Activated gamma-delta T cell treated with Interleukin-2 at 50 U/mL for 16 hours (primary cell): ENCODE measurements around the gene PITPNC1.

Experiments
- DNase-seq: peaks from one replicate; pipeline ENCODE4 v3.0.0-alpha.2; 2020

The PITPNC1 gene

DNA sequence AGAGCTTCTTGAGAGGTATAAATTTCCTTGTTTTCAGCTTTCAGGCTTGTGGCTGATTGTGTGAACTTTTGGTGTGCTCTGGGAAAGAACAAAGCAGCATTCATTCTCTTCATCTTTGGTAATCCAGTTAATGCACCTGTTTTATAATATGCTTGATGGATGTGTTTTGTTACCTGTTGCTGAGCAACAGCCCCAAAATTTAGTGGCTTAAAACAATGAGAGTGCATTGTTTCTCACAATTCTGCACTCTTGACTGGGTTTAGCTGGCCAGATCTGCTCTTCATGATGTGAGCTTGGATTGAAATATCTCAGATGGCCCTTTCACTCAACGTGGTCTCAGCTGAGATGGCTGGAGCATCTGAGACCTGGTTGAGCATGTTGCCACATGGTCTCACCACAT lies 281.9 kb downstream of the PITPNC1 start:
- no peak for DNase-seq

GRCh38 chr17:67662712-67663111 lies 285.6 kb downstream of the PITPNC1 start:
- DNase-seq, result no peak

- no peak for DNase-seq
Measured at GRCh38 chr17:67663457-67663856, 286.4 kb downstream of the PITPNC1 start.

GRCh38 chr17:67666028-67666427 lies 288.9 kb downstream of the PITPNC1 start:
- no peak for DNase-seq

- DNase-seq, result no peak
Measured at GRCh38 chr17:67666710-67667109, 289.6 kb downstream of the PITPNC1 start.

GRCh38 chr17:67671493-67671892 lies 294.4 kb downstream of the PITPNC1 start:
- DNase-seq, result no peak

- DNase-seq, result no peak
Measured at GRCh38 chr17:67672592-67673335, 295.7 kb downstream of the PITPNC1 start.

DNA sequence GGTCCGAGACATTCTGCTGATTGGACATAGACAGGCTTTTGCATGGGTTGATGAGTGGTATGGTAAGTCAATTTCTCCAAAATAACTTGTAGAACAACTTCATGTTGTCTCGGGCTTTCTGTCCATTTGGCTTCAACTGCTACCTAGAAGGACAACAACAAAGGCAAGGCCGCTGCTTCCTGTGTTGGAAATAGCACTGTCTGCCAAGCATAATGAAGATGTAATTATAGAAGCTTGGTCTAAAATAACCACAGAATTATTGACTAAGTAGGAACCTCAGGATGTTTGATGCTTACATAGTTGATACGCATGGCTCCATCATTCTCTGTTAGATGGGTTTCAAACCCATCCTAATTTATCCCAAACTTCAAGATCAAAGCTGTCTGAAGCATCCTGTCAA lies 298.4 kb downstream of the PITPNC1 start:
- DNase-seq, result no peak

DNA sequence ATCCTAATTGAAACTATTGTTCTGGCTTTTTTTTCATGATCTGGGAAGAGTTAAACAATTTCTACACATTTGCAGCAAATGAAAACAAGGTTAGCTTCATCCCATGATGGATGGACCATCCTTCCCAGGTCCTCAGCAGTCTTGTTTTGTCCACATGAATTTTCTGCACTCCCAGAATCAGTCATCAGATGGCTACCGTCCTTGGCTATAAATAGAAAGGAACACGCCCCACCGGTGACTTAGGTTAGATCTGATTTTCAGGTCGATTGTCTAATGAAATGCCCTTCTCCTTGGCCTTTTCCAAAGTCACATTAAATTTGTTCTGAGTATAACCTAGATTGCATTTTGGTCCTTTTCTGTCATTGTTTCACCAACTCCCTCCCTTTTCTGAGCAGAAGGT lies 299.2 kb downstream of the PITPNC1 start:
- no peak for DNase-seq

GRCh38 chr17:67678414-67678813 lies 301.3 kb downstream of the PITPNC1 start:
- no peak for DNase-seq

DNA sequence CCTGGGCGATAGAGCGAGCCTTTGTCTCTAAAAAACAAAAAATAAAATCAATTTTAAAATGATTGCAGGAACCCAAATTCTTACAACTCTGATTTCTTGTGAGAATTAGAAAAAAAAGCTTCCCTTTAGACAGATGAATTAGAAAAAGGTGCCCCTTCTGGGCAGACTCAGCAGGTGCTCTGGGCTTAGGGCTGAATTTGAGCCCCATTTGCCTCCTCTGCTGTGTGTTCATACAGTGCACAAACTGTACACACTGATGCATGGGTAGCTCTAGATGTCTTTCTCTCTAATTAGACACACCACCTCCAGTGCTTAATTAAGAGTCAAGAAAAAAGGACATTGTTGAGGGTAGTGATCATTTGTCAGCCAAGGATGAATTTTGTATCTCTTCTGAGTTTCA lies 302.1 kb downstream of the PITPNC1 start:
- DNase-seq, result no peak

GRCh38 chr17:67679721-67680120 lies 302.6 kb downstream of the PITPNC1 start:
- DNase-seq, result no peak

- no peak for DNase-seq
Measured at GRCh38 chr17:67680445-67681224, 303.6 kb downstream of the PITPNC1 start.

GRCh38 chr17:67682196-67682595 lies 305.1 kb downstream of the PITPNC1 start:
- DNase-seq, result no peak

GRCh38 chr17:67685351-67685750 lies 308.3 kb downstream of the PITPNC1 start:
- no peak for DNase-seq

DNA sequence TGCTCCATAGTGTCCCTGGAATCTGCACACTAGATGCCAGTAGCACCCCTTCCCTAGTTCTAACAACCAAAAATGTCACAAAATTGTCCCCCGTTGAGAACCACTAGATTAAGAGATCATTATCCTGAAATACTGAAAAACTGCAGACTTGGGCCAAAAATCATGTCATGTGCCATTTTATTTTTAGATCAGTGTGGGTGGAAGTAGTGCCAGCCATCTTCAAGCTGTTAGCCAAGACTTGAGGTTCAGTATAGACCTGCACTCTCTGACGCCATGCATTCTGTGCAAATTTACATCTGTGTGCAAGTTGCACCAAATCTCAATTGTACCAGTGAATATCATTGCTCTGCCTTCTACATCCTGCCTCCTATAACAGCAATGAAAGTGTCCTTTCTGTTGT lies 309.2 kb downstream of the PITPNC1 start:
- no peak for DNase-seq

- no peak for DNase-seq
Measured at GRCh38 chr17:67687511-67687910, 310.4 kb downstream of the PITPNC1 start.

- DNase-seq, result peak; percentile 44
Measured at GRCh38 chr17:67689534-67690177, 312.6 kb downstream of the PITPNC1 start.

GRCh38 chr17:67693811-67694210 lies 316.7 kb downstream of the PITPNC1 start:
- no peak for DNase-seq

GRCh38 chr17:67696347-67696746 lies 319.3 kb downstream of the PITPNC1 start:
- DNase-seq, result no peak

DNA sequence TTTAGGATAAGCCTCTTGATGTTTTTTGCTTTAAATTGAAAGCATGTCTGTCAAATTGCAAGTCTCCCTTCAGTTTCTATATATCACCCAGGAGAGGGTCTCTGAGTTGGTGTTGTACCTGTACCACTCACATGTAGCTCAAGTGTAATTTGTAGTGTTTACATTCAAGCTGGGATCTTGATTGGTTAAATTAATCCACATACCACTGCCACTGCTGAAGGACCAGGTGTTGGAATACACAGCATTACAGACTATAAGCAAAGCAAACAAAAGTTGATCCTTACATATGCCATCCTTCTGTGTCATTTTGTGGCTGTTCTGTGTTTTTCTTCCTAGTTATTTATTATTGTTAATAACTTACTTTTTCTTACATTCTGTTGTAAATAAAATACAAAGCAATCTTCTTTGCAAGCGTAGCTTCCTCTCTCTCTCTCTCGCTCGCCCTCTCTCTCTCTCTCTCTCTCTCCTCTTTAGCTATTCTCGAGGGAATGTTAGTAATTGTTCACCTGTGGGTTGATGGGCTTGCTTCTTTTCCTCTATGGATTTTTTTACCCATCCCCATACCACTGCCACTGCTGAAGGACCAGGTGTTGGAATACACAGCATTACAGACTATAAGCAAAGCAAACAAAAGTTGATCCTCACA lies 319.9 kb downstream of the PITPNC1 start:
- no peak for DNase-seq

- DNase-seq, result no peak
Measured at GRCh38 chr17:67700037-67700724, 323.1 kb downstream of the PITPNC1 start.

DNA sequence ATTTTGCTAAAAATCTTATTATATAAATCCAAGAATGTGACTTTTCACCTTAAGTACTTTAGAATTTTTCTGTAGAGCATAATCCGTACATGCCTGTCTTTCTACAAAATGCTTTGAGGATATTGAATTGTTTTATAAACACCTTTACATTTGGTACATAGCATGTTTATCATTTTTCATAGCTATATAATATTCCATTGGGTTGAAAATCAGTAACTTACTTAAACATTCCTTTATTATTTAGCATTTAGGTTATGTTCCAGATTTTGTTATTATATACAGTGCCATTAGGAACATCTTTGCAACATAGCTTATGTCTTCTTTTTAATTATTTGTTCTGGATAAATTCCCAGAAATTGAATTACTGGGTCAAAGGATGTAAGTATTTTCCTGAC lies 323.6 kb downstream of the PITPNC1 start:
- no peak for DNase-seq
